Ishikawa (cell line): Measurements from ENCODE around the gene CLDN14.

ENCODE experiments used
- CEBPB ChIP-seq: IDR thresholded peaks from 2 replicates; pipeline ENCODE4 v1.6.1; 2012
- CREB1 ChIP-seq: IDR thresholded peaks from 2 replicates; pipeline ENCODE4 v1.6.1; 2012; ENCODE audit warnings: low read depth
- EGR1 ChIP-seq: IDR thresholded peaks from 2 replicates; pipeline ENCODE4 v1.6.1; 2012
- EP300 ChIP-seq: IDR thresholded peaks from 2 replicates; pipeline ENCODE4 v1.6.1; 2012; ENCODE audit warnings: borderline replicate concordance
- FOXM1 ChIP-seq: IDR thresholded peaks from 2 replicates; pipeline ENCODE4 v1.6.1; 2012; ENCODE audit warnings: low read depth, borderline replicate concordance
- MAX ChIP-seq: IDR thresholded peaks from 2 replicates; pipeline ENCODE4 v1.6.1; 2012
- NFIC ChIP-seq: IDR thresholded peaks from 2 replicates; pipeline ENCODE4 v1.6.1; 2012
- RAD21 ChIP-seq: IDR thresholded peaks from 2 replicates; pipeline ENCODE4 v1.6.1; 2012; ENCODE audit warnings: low read depth
- REST ChIP-seq: IDR thresholded peaks from 2 replicates; pipeline ENCODE4 v1.6.1; 2012; ENCODE audit warnings: low read depth, mild to moderate bottlenecking
- TAF1 ChIP-seq: IDR thresholded peaks from 2 replicates; pipeline ENCODE4 v1.6.1; 2012; ENCODE audit warnings: low read depth, mild to moderate bottlenecking
- TCF12 ChIP-seq: IDR thresholded peaks from 2 replicates; pipeline ENCODE4 v1.6.1; 2012; ENCODE audit warnings: low read depth
- TEAD4 ChIP-seq: IDR thresholded peaks from 2 replicates; pipeline ENCODE4 v1.6.1; 2012
- USF1 ChIP-seq: IDR thresholded peaks from 2 replicates; pipeline ENCODE4 v1.6.1; 2012
- YY1 ChIP-seq: IDR thresholded peaks from 2 replicates; pipeline ENCODE4 v1.6.1; 2012; ENCODE audit warnings: low read depth
- ZBTB7A ChIP-seq: IDR thresholded peaks from 2 replicates; pipeline ENCODE4 v1.6.1; 2012; ENCODE audit warnings: low read depth

CLDN14 gene

GRCh38 chr21:36526104-36526503, 46.2 kb upstream of the CLDN14 start:
- TF ChIP-seq CEBPB (no peak), ZBTB7A (no peak), REST (no peak), USF1 (no peak), NFIC (no peak), CREB1 (no peak), FOXM1 (no peak), TAF1 (no peak), EGR1 (no peak), TCF12 (no peak), MAX (no peak), EP300 (no peak), YY1 (no peak), RAD21 (no peak), TEAD4 (no peak)

GRCh38 chr21:36524477-36524876, 44.6 kb upstream of the CLDN14 start:
- TF ChIP-seq TCF12 (no peak), YY1 (no peak), CEBPB (no peak), USF1 (no peak)

- TF ChIP-seq EGR1, result no peak
- no peak for TF ChIP-seq ZBTB7A
- TF ChIP-seq NFIC, result no peak
- TF ChIP-seq MAX, result no peak
- TF ChIP-seq USF1, result no peak
- no peak for TF ChIP-seq RAD21
- TF ChIP-seq CEBPB, result no peak
Observed at GRCh38 chr21:36522219-36522808, 42.4 kb upstream of the CLDN14 start.

GRCh38 chr21:36518883-36519492, 39.1 kb upstream of the CLDN14 start:
- TF ChIP-seq ZBTB7A, result no peak

- TF ChIP-seq CREB1, result no peak
- no peak for TF ChIP-seq EGR1
- no peak for TF ChIP-seq TCF12
- TF ChIP-seq NFIC, result no peak
- no peak for TF ChIP-seq MAX
- no peak for TF ChIP-seq YY1
- TF ChIP-seq REST, result no peak
- no peak for TF ChIP-seq CEBPB
- no peak for TF ChIP-seq TEAD4
- no peak for TF ChIP-seq ZBTB7A
Observed at GRCh38 chr21:36517366-36518075, 37.6 kb upstream of the CLDN14 start.

- TF ChIP-seq NFIC, result no peak
- TF ChIP-seq YY1, result no peak
- no peak for TF ChIP-seq ZBTB7A
- TF ChIP-seq CREB1, result no peak
- TF ChIP-seq USF1, result no peak
- no peak for TF ChIP-seq CEBPB
- no peak for TF ChIP-seq MAX
- TF ChIP-seq TAF1, result no peak
- TF ChIP-seq EGR1, result no peak
- no peak for TF ChIP-seq TEAD4
- no peak for TF ChIP-seq EP300
- TF ChIP-seq RAD21, result no peak
- TF ChIP-seq REST, result no peak
- no peak for TF ChIP-seq FOXM1
- no peak for TF ChIP-seq TCF12
Observed at GRCh38 chr21:36516281-36516680, 36.4 kb upstream of the CLDN14 start.
